Pancreas (tissue), 10 donors: ENCODE results near the gene CCNT1. TPM values are rescaled to one million over a fixed set of nuclear protein-coding genes. Genes with fewer than 3 reads are reported as not detected.
"Not testable (repeated sequence)": the region's sequence is repeated elsewhere in the genome, so short reads cannot be mapped to it uniquely, and the experiment has no call there.

Experiments
- ATAC-seq, 4 donors: fragments of 200-7000 bp; cut with Tn5 transposase; one replicate each; pipeline versions ENCODE4 v1.8.0 to v1.9.1; 2020; ENCODE audit warnings: mild to moderate bottlenecking in 4 of 4, moderate library complexity in 4 of 4
- DNase-seq, 6 donors: peaks; one replicate each; pipeline ENCODE4 v3.0.0-alpha.2; 2020
- FAIRE-seq: peaks from 2 replicates; lab custom pipeline; 2012; peaks lifted over from hg19 to GRCh38; lab: Jason Lieb, UNC
- H3K27ac ChIP-seq, 4 donors: fragments of 200-600 bp; sonication (generic); 1 replicate in 3 of 4; 2 replicates in 1 of 4; pipeline versions ENCODE4 v1.5.0 to v1.8.0; 2020
- H3K27me3 ChIP-seq, 4 donors: fragments of 200-600 bp; one replicate each; pipeline ENCODE4 v1.8.0; 2021
- H3K36me3 ChIP-seq, 3 donors: fragments of 200-600 bp; sonication (generic) in 1 of 3; one replicate each; pipeline versions ENCODE4 v1.5.0 to v1.8.0; 2020 to 2021
- H3K4me1 ChIP-seq, 3 donors: fragments of 200-600 bp; one replicate each; pipeline ENCODE4 v1.8.0; 2021
- H3K4me3 ChIP-seq, 4 donors: fragments of 200-600 bp; sonication (generic) in 2 of 4; one replicate each; pipeline versions ENCODE4 v1.5.0 to v1.8.0; 2020 to 2021
- H3K9me3 ChIP-seq, 4 donors: fragments of 200-600 bp; one replicate each; pipeline ENCODE4 v1.8.0; 2021
- WGBS, 2 donors: extraction: QIAGEN DNeasy Blood & Tissue Kit; methylation state at CpG; one replicate each; pipeline ENCODE4 v1.1.7; 2013; 5-methylcytosine and 5-hydroxymethylcytosine counted together
- intact Hi-C, 3 donors: fragments of 100-400 bp; cut with DNase I; formaldehyde crosslinking; loops; one replicate each; pipeline versions ENCODE4 v1.11.1 to v1.14.2; 2022
- polyA plus RNA-seq, 2 donors: library from polyadenylated mRNA; stranded (reverse); fragments of 200-250 nt; gene quantifications; one replicate each; pipeline ENCODE4 v1.2.3, GENCODE V29; 2013
- total RNA-seq, 6 donors: library from RNA; stranded (reverse); fragmentation: NEBNext Ultra II Directional in 4 of 6; extraction: Animal tissue kit (Norgen Biotek cat#: 25700) in 4 of 6; gene quantifications; one replicate each; pipeline versions ENCODE4 v1.2.1 to v1.2.4, GENCODE V29; 2021 to 2023
- TF ChIP-seq, protein P1 (sequence below), 4 donors: fragments of 200-600 bp; sonication (generic) in 3 of 4; IDR thresholded peaks; one replicate each; pipeline versions ENCODE4 v1.5.0 to v1.8.0; 2021; ENCODE audit warnings: antibody characterized with exemption in 4 of 4
- donor health status: healthy with polysubstance abuse.
- donor health status: DM: no; HTN: no; CAD: no; lungs with moderate emphysema.
- donor health status: DM: no; HTN: no; CAD: no.
- donor health status: control.
- donor health status: control.
- donor health status: Bipolar disorder and iron deficiency.
- donor health status: DM: yes; HTN: yes; CAD: no.
- donor health status: DM: no; HTN: no; CAD: no.
- donor health status: DM: no; HTN: no; CAD: no.
- donor health status: DM: yes; HTN: yes; CAD: no.

CCNT1 gene
- total and polyA plus RNA-seq, 8 donors, result 3.7 to 21.2 (median 16.0) TPM

DNA sequence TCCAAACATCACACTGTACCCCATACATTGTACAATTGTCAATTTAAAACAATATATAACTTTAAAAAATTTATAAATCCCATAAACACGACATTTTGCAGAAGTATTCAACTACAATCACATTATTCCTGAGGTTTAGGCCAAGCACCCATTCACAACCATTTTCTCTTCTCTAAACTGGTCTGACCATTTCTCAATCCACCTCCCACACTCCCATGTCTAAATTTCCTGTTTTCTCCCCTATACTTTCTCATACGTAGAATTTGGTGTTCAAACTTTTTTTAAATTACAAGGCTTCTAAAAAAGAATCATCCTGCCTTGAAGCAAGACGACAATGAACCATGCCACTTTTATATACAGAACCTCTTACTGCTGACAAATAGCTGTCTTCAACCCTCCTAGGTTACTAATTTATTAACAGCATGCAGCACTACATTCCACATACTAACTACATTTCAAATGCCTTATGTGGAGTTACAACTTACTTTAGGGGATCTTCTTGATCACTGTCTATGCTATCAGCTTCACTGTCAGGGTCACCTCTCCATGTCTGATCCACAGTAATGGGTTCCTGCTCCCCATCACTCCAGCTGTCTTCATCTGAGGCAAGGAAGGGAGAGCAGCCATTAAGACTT is 37.8 kb downstream of the CCNT1 start:
- Histone ChIP-seq H3K4me3 (no peak overlapping the region), H3K9me3 (no peaks in the 10 kb centered on the region), H3K36me3 (peaks cover 0 to 17% (median 10%) of the 10 kb centered on the region in 3 donors), H3K27ac (no peak overlapping the region), H3K27me3 (no peaks in the 10 kb centered on the region), H3K4me1 (peaks cover 14 to 30% (median 24%) of the 10 kb centered on the region in 3 donors)
- 60 to 76% methylated on average over 3 of the region's 3 CpGs for WGBS, 2 donors
- intact Hi-C loops, result no loop called here
- no peak for ATAC-seq
- TF ChIP-seq, protein P1, sequence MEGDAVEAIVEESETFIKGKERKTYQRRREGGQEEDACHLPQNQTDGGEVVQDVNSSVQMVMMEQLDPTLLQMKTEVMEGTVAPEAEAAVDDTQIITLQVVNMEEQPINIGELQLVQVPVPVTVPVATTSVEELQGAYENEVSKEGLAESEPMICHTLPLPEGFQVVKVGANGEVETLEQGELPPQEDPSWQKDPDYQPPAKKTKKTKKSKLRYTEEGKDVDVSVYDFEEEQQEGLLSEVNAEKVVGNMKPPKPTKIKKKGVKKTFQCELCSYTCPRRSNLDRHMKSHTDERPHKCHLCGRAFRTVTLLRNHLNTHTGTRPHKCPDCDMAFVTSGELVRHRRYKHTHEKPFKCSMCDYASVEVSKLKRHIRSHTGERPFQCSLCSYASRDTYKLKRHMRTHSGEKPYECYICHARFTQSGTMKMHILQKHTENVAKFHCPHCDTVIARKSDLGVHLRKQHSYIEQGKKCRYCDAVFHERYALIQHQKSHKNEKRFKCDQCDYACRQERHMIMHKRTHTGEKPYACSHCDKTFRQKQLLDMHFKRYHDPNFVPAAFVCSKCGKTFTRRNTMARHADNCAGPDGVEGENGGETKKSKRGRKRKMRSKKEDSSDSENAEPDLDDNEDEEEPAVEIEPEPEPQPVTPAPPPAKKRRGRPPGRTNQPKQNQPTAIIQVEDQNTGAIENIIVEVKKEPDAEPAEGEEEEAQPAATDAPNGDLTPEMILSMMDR (IDR thresholded peaks at IDR 0.05), result no peak
- no peak for DNase-seq
- no peak for FAIRE-seq

DNA sequence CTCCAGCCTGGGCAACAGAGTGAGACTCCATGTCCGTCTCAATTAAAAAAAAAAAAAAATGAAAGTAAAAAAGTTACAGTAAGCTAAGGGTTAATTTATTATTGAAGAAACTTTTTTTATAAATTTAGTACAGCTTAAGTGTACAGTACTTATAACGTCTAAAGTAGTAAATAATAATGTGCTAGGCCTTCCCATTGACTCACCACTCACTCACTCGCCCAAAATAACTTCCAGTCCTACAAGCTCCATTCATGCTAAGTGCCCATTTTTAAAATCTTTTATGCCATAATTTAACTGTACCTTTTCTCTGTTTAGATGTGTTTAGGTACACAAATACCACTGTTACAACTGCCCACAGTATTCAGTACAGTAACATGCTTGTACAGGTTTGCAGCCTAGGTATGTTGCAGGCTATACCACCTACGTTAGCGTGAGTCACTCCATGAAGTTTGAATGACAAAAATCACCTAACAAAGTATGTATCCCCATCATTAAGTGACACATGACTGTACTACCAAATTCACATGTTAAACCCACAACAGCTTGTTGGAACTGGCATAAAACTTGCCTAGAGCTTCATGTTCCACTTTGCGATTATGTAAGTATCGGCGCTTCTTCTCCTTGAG is 45.2 kb downstream of the CCNT1 start:
- DNase-seq, result no peak
- ATAC-seq, result no peak
- Histone ChIP-seq H3K4me1 (no peaks in the 10 kb centered on the region), H3K4me3 (no peak overlapping the region), H3K9me3 (no peaks in the 10 kb centered on the region), H3K27me3 (no peaks in the 10 kb centered on the region), H3K27ac (no peak overlapping the region), H3K36me3 (peaks cover 14 to 83% (median 49%) of the 10 kb centered on the region in 3 donors)
- FAIRE-seq, result no peak
- TF ChIP-seq, protein P1 (IDR thresholded peaks at IDR 0.05), result no peak
- WGBS, 2 donors, result 88% methylated on average over 8 of the region's 8 CpGs
- intact Hi-C loops, result no loop called here

DNA sequence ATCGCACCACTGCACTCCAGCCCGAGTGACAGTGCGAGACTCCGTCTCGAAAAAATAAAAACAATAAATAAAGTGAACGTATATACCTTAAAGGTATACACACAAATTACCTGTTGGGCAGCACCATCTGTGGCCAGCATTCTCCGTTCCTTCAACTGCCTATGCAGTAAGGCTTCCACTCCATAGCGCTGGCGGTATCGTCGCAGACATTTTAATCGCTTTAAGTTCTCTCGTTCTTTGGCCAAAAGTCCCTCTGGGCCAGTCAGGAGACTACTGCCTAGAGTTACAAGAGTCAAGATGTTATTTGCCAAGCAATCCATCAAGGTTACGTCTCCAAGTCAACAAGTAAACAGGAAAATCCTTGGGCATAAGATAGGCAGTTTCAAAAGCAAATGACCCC is 47.5 kb downstream of the CCNT1 start:
- Histone ChIP-seq H3K4me1 (no peaks in the 10 kb centered on the region), H3K27ac (no peak overlapping the region), H3K9me3 (no peaks in the 10 kb centered on the region), H3K27me3 (no peaks in the 10 kb centered on the region), H3K36me3 (peaks cover 14 to 95% (median 55%) of the 10 kb centered on the region in 3 donors), H3K4me3 (no peak overlapping the region)
- WGBS, 2 donors, result 87 to 88% methylated on average over 14 of the region's 14 CpGs
- ATAC-seq (no peak), DNase-seq (no peak), FAIRE-seq (no peak)
- intact Hi-C loops, result no loop called here
- TF ChIP-seq, protein P1 (IDR thresholded peaks at IDR 0.05), result no peak

DNA sequence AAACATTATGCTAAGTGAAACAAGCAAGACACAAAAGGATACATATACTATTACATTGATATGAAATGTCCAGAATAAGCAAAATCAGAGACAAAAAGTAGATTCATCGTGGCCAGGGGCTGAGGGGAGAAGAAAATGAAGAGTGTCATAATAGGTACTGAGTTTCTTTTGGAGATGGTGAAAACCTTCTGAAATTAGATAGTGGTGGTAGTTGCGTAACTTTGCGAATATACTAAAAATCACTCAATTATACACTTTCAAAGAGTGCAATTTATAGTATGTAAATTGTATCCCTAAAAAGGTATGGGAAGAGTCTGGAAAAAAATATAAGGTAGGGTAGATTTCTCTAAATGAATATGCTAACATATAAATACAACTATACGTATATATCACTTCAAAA is 56.6 kb downstream of the CCNT1 start:
- H3K9me3 ChIP-seq, result no peaks in the 10 kb centered on the region
- no peaks in the 10 kb centered on the region for H3K4me1 ChIP-seq
- TF ChIP-seq, protein P1 (IDR thresholded peaks at IDR 0.05), result no peak
- FAIRE-seq (no peak), ATAC-seq (no peak), DNase-seq (no peak)
- H3K27ac ChIP-seq, result no peak overlapping the region
- no peaks in the 10 kb centered on the region for H3K27me3 ChIP-seq
- 95 to 96% methylated on average over 4 of the region's 4 CpGs for WGBS, 2 donors
- no peak overlapping the region for H3K4me3 ChIP-seq
- H3K36me3 ChIP-seq, result peaks cover 3 to 66% (median 11%) of the 10 kb centered on the region in 3 donors
- intact Hi-C loops, result no loop called here

DNA sequence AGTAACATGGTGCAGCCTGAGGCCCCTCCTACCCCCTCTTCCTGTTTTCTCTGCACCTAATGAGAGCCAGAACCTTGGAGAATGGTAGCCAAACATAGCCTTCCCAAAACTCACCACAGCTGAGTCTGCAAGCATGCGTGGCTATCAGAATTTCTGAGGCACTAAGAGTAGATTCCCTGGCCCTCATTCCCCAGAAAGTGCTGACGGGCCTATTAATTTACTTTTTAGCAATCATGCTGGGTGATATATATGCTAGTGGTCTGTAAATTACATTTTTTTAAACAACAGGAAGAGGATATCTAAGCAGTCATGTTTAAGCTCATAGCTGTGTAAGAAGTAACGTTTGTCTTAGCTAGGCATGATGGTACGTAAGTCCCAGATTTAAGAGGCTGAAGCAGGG is 64.8 kb downstream of the CCNT1 start:
- peaks cover 3 to 49% (median 20%) of the 10 kb centered on the region in 3 donors for H3K36me3 ChIP-seq
- no peak for FAIRE-seq

DNA sequence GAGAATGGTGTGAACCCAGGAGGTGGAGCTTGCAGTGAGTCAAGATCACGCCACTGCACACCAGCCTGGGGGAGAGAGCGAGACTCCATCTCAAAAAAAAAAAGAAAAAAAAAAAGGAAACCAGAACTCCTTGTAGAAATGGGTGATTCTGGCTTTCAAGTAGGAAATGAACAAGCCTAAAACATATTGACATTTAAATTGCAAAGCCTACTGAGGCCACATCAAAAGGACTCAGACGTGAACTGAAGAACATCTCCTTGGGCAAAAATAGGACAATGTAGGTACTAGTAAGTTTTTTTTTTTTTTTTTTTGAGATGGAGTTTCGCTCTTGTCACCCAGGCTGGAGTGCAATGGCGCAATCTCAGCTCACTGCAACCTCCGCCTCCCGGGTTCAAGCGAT is 71.2 kb downstream of the CCNT1 start:
- H3K4me3 ChIP-seq, H3K27ac ChIP-seq, H3K36me3 ChIP-seq, DNase-seq, intact Hi-C loops, FAIRE-seq, ATAC-seq, H3K4me1 ChIP-seq, H3K9me3 ChIP-seq, H3K27me3 ChIP-seq: not testable (repeated sequence)
- WGBS, 2 donors, result 96 to 98% methylated on average over 7 to 8 of the region's 8 CpGs

More for the DNA sequence above, 64.8 kb downstream of the CCNT1 start:
- no peak for DNase-seq
- Histone ChIP-seq H3K4me3 (no peak overlapping the region), H3K4me1 (no peaks in the 10 kb centered on the region), H3K9me3 (no peaks in the 10 kb centered on the region), H3K27me3 (no peaks in the 10 kb centered on the region), H3K27ac (no peak overlapping the region)
- TF ChIP-seq, protein P1 (IDR thresholded peaks at IDR 0.05), result no peak
- no peak for ATAC-seq
- 77 to 81% methylated on average over 4 of the region's 4 CpGs for WGBS, 2 donors
- intact Hi-C loops, result no loop called here
